ENCODE measurements around the gene MAD2L2.

GRCh38 chr1:11704194-11704529 lies 23.2 kb upstream of the MAD2L2 start:
- TF ChIP-seq CTCF (IDR thresholded peaks at IDR 0.05) (no peak), POLR2AphosphoS5 (IDR thresholded peaks at IDR 0.05; ENCODE audit: low read depth, low read length) (no peak)

All from Panc1 (cell line).